HepG2 (cell line): Measurements from ENCODE around the gene TOP1. TPM values are rescaled to one million over a fixed set of nuclear protein-coding genes. Genes with fewer than 3 reads are reported as not detected.
A peak's percentile ranks its signal among the peaks of the same experiment; 100 is the strongest.

Experiments used
- FOXK2 ChIP-seq: fragments of 450-650 bp; IDR thresholded peaks from 2 replicates; pipeline ENCODE4 v1.6.1; 2016
- HDAC2 ChIP-seq: sonication (generic); formaldehyde crosslinking; IDR thresholded peaks from 2 replicates; pipeline ENCODE4 v1.4.0; 2020; ENCODE audit warnings: missing genetic modification reagents
- HMGXB4 ChIP-seq, 2 experiments: sonication (generic) in 1 of 2; formaldehyde crosslinking in 1 of 2; IDR thresholded peaks; 2 replicates each; pipeline versions ENCODE4 v1.4.0 to v1.6.1; 2018 to 2020; ENCODE audit warnings: missing genetic modification reagents in 2 of 2, borderline replicate concordance in 1 of 2, low read depth in 1 of 2, mild to moderate bottlenecking in 1 of 2, missing biosample characterization in 1 of 2
- KAT7 ChIP-seq: IDR thresholded peaks from 2 replicates; pipeline ENCODE4 v1.6.1; 2018; ENCODE audit warnings: borderline replicate concordance, missing compliant biosample characterization
- PATZ1 ChIP-seq: sonication (generic); formaldehyde crosslinking; IDR thresholded peaks from 2 replicates; pipeline ENCODE4 v1.4.0; 2020; ENCODE audit warnings: missing genetic modification reagents
- SMC3 ChIP-seq: IDR thresholded peaks from 2 replicates; pipeline ENCODE4 v1.6.1; 2011; ENCODE audit warnings: low read length, improper control_type of control experiment
- SNAI1 ChIP-seq: sonication (generic); formaldehyde crosslinking; IDR thresholded peaks from 2 replicates; pipeline ENCODE4 v1.5.0; 2020; ENCODE audit warnings: mild to moderate bottlenecking, missing genetic modification reagents, borderline replicate concordance
- ZMYM3 ChIP-seq: sonication (generic); formaldehyde crosslinking; IDR thresholded peaks from 2 replicates; pipeline ENCODE4 v1.5.1; 2020; ENCODE audit warnings: mild to moderate bottlenecking, missing genetic modification reagents
- ZNF12 ChIP-seq: sonication (generic); formaldehyde crosslinking; IDR thresholded peaks from 2 replicates; pipeline ENCODE4 v1.5.0; 2020; ENCODE audit warnings: missing genetic modification reagents
- ZNF282 ChIP-seq: fragments of 450-650 bp; IDR thresholded peaks from 2 replicates; pipeline ENCODE4 v1.6.1; 2018; ENCODE audit not compliant: partially characterized antibody
- ZNF550 ChIP-seq: sonication (generic); formaldehyde crosslinking; IDR thresholded peaks from 2 replicates; pipeline ENCODE4 v1.4.0; 2020; ENCODE audit warnings: mild to moderate bottlenecking, missing genetic modification reagents, borderline replicate concordance
- ZNF775 ChIP-seq: sonication (generic); formaldehyde crosslinking; IDR thresholded peaks from 2 replicates; pipeline ENCODE4 v1.4.0; 2020; ENCODE audit warnings: missing genetic modification reagents, mild to moderate bottlenecking, moderate library complexity, borderline replicate concordance
- ZSCAN31 ChIP-seq: sonication (generic); formaldehyde crosslinking; IDR thresholded peaks from 2 replicates; pipeline ENCODE4 v1.5.0; 2020; ENCODE audit warnings: low read depth, mild to moderate bottlenecking, missing genetic modification reagents
- polyA plus RNA-seq, 8 experiments: library from polyadenylated mRNA; depleted of rRNA in 3 of 8; stranded (reverse) in 7 of 8; unstranded in 1 of 8; fragments of >200 nt; fragmentation: Illumina TruSeq in 4 of 8; extraction: Trizol in 4 of 8; gene quantifications; 2 replicates each; pipeline versions ENCODE4 v1.2.1 to v1.2.3, GENCODE V29; 2011 to 2016; ENCODE audit warnings: low read depth in 4 of 8, missing spikeins in 1 of 8, mixed read lengths in 1 of 8; ENCODE audit not compliant: insufficient read depth in 1 of 8
- total RNA-seq, 5 experiments: library from RNA; depleted of rRNA; stranded (reverse); fragments of >200 nt; fragmentation: Illumina TruSeq; extraction: Trizol; gene quantifications; 2 replicates each; pipeline ENCODE4 v1.2.3, GENCODE V29; 2016; ENCODE audit warnings: low read depth in 1 of 5
- TF ChIP-seq, protein P1 (sequence below): sonication (generic); formaldehyde crosslinking; IDR thresholded peaks from 2 replicates; pipeline ENCODE4 v1.5.0; 2020; ENCODE audit warnings: mild to moderate bottlenecking, missing genetic modification reagents, borderline replicate concordance
- TF ChIP-seq, protein P2 (sequence below): sonication (generic); formaldehyde crosslinking; IDR thresholded peaks from 2 replicates; pipeline ENCODE4 v1.5.1; 2020; ENCODE audit warnings: missing genetic modification reagents, mild to moderate bottlenecking, borderline replicate concordance

TOP1 gene
- total and polyA plus RNA-seq, 2 of the 13 experiments (the other 11 are each of a cell fraction or from before 2014, with no cell fraction given): 10.2 to 19.4 TPM

- TF ChIP-seq, protein P1, sequence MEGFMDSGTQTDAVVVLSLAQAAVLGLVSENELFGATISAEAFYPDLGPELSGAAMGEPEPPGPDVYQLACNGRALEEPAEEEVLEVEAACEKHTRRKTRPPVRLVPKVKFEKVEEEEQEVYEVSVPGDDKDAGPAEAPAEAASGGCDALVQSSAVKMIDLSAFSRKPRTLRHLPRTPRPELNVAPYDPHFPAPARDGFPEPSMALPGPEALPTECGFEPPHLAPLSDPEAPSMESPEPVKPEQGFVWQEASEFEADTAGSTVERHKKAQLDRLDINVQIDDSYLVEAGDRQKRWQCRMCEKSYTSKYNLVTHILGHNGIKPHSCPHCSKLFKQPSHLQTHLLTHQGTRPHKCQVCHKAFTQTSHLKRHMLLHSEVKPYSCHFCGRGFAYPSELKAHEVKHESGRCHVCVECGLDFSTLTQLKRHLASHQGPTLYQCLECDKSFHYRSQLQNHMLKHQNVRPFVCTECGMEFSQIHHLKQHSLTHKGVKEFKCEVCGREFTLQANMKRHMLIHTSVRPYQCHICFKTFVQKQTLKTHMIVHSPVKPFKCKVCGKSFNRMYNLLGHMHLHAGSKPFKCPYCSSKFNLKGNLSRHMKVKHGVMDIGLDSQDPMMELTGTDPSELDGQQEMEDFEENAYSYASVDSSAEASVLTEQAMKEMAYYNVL (CRISPR knock-in tag): no peak
- TF ChIP-seq SNAI1 (CRISPR knock-in tag) (no peak), ZNF550 (CRISPR knock-in tag) (no peak), KAT7 (CRISPR knock-in tag) (peak; percentile 32; the same call in 1 of the 2 replicates), PATZ1 (peak; percentile 7; the same call in 1 of the 2 replicates), FOXK2 (no peak), SMC3 (no peak), ZNF12 (CRISPR knock-in tag) (no peak), ZNF775 (CRISPR knock-in tag) (no peak), ZNF282 (no peak), HMGXB4 (CRISPR knock-in tag; IDR thresholded peaks at IDR 0.05; ENCODE audit: borderline replicate concordance in 1 of 2, low read depth in 1 of 2) (no peak), ZSCAN31 (CRISPR knock-in tag) (no peak), HDAC2 (CRISPR knock-in tag) (peak; percentile 63; the same call in 1 of the 2 replicates), ZMYM3 (peak; percentile 75)
- TF ChIP-seq, protein P2, sequence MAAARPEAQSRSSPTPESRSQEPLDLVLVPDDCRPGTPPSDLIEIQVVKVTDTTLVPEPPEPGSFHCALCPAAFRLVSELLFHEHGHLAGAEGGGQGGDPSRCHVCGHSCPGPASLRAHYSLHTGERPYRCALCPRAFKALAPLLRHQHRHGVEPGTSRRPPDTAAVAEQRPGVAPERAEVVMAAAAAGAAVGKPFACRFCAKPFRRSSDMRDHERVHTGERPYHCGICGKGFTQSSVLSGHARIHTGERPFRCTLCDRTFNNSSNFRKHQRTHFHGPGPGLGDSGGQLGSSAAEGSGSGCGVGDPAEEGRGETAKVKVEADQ (CRISPR knock-in tag): no peak
These were observed 111.9 kb downstream of the TOP1 start (continued) for GRCh38 chr20:41140226-41141133.
